ENCODE measurements around the gene SH3TC1. TPM values are rescaled to one million over a fixed set of nuclear protein-coding genes. Genes with fewer than 3 reads are reported as not detected.

Gene SH3TC1
- total RNA-seq, 2 experiments from 2014 or later: 7.8 to 8.8 TPM

DNA sequence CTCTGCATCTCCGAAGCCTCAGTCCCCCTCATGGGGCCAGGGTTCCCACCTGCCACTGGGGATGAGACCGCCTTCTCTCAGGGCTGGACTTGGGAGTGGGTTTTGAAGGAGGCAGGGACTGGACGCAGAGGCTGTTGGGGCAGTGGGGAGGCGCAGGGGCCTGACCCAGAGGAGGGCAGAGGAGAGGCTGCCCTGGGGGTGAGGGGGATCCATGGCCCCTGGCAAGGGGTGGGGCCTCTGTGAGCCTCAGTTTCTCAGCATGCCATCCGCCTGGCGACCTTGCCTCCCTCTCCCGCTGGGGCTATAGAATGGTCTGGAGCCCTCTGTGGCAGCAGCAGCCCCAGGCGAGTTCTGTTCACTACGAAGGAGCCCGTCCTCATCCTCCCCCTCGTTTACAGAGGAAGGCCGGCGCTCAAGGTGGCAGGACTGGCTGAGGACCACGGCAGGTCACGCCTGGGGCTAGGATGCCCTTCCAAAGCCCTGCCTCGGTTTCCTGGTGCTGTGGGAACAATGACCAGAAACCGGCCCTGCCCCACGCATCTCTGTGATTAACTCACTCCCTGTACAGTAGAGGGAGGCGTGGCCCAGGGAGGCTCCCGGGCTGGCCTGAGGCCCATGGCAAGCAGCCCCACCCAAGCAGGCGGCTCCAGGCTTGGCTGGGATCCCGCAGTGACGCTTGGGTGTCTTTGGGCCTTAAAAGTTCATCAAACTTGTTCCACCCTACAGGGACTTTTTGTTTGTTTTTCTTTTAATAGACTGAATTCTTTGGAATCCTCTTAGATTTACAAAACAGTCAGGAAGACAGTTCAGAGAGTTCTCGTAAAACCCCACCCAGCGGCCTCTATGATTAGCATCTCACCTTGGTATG is 16.0 kb upstream of the SH3TC1 start:
- Mint-ChIP-seq H3K36me3 (no peaks in the 10 kb centered on the region), H3K4me3 (no peak overlapping the region), H3K27me3 (no peaks in the 10 kb centered on the region), H3K9me3 (no peaks in the 10 kb centered on the region), H3K4me1 (no peaks in the 10 kb centered on the region), H3K27ac (no peak overlapping the region)
- DNase-seq: no peak

DNA sequence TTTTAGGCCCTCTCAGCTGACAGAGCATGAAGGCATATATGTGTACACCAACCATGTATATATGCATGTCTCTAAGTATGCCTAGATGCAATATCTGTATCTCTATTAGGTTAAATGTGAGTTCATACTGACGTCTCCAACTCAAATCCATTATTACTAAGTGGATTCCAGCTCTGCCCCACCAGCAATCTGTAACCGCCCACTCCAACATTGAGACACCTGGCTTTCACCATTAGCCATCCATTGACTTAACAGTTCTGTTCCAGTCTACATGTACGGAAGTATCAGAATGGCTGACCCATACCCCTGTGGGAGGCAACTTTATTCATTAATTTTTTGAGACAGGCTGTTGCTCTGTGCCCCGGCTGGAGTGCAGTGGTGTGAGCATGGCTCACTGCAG is 15.0 kb upstream of the SH3TC1 start:
- no peaks in the 10 kb centered on the region for H3K4me1 Mint-ChIP-seq

DNA sequence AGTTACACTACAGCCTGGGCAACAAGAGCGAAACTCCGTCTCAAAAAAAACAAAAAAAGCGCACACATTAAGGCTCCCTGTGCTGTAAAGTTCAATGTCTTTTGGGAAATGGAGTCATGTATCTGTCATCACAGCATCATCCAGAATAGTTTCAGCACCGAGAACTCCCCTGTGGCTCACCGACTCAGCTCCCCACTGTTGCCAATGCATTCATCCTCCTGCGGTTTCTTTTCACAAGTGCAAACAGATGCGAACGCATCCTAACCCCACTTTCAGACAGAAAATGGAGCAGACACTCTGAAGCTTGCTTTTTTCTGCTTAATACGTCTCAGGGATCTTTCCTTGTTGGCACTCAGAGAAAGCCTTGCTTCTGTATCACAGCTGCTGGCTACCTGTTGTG is 13.8 kb upstream of the SH3TC1 start:
- Mint-ChIP-seq H3K4me1 (no peaks in the 10 kb centered on the region), H3K36me3 (no peaks in the 10 kb centered on the region), H3K9me3 (no peaks in the 10 kb centered on the region), H3K4me3 (no peak overlapping the region), H3K27ac (no peak overlapping the region), H3K27me3 (no peaks in the 10 kb centered on the region)
- DNase-seq: no peak

More for the DNA sequence above, 15.0 kb upstream of the SH3TC1 start:
- Mint-ChIP-seq H3K27ac (no peak overlapping the region), H3K9me3 (no peaks in the 10 kb centered on the region), H3K27me3 (no peaks in the 10 kb centered on the region), H3K4me3 (no peak overlapping the region), H3K36me3 (no peaks in the 10 kb centered on the region)
- no peak for DNase-seq

DNA sequence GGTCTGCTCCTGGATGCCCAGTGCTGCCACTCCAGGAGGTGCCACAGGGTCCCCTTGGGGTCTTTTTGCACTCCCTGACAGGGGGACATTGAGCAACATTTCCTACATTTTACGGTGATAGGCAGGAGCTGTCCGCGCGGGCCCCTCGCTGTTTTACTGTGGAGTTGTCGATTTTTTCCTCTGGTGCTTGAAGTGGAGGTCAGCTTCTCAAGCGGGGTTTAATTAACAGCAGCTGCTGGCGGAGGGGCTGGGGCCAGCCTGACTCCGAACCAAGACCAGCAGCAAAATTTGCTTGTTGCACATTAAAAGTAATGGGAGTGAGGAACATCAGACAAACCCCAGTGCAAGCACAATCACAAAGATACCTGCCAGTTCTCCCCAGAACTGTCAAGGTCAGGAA is 13.2 kb upstream of the SH3TC1 start:
- Mint-ChIP-seq H3K4me3 (no peak overlapping the region), H3K36me3 (no peaks in the 10 kb centered on the region), H3K4me1 (no peaks in the 10 kb centered on the region), H3K9me3 (no peaks in the 10 kb centered on the region), H3K27me3 (no peaks in the 10 kb centered on the region), H3K27ac (no peak overlapping the region)
- DNase-seq: no peak

DNA sequence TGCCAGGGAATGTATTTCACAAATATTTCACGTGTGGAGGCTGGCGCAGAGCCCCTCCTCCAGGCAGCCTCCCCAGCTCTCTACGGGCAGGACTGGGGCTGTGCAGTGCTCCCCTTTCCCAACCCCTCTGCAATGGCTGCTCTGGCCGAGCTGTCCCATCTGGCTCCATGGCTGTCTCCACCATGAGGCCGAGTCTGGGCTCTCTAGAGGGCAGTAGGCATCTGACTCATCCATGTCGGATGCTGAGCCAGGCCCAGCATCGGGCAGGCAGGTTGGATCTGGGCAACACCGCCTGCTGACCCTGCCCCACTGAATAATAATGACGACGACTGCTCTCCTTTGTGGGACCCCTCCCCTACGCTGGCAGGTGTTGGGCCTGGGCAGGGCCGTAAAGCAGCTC is 11.0 kb upstream of the SH3TC1 start:
- Mint-ChIP-seq H3K27ac (no peak overlapping the region), H3K4me1 (peaks cover 2% of the 10 kb centered on the region), H3K27me3 (no peaks in the 10 kb centered on the region)

DNA sequence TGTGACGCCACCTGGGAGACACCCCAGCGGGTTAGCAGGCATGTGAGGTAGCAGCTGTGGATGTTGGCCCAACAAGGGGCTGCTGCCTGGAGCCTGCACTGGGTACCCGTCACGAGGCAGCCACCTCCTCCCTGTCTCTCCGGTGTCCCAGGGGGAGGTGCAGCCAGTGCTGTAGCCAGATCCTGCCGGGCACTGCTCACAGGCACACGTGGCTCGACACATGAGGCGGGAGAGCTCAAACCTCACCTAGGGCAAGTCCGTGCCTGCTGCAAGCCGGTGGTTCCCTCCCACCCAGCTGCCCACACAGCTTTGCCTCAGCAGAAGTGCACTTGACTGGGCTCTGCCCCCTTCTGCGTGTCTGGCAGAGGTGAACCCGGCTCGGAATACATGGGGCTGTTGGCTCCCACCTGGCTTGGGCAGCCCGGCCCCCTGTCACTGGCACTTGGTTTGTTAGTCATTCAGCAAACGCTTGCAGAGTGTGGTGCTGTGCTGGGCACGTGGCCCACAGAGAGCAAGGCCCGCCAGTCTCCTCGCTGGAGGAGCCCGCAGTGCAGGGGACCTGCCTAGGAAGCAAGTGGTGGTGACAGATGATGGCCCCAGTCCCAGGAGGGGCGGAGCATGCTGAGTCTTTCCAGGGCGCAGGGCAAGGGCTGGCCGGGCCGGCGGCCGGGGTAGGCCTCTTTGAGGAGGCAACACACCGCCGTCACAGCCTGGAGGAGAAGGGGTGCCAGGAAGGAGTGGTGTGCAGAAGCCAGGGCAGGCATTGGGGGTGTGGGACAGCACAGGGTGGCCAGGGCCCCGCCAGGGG is 10.1 kb upstream of the SH3TC1 start:
- DNase-seq: no peak
- Mint-ChIP-seq H3K4me3 (no peak overlapping the region), H3K4me1 (peaks cover 3% of the 10 kb centered on the region), H3K27ac (no peak overlapping the region), H3K9me3 (no peaks in the 10 kb centered on the region), H3K36me3 (no peaks in the 10 kb centered on the region), H3K27me3 (no peaks in the 10 kb centered on the region)

More for the DNA sequence above, 11.0 kb upstream of the SH3TC1 start:
- Mint-ChIP-seq H3K9me3 (no peaks in the 10 kb centered on the region), H3K4me3 (no peak overlapping the region), H3K36me3 (no peaks in the 10 kb centered on the region)
- DNase-seq: no peak

DNA sequence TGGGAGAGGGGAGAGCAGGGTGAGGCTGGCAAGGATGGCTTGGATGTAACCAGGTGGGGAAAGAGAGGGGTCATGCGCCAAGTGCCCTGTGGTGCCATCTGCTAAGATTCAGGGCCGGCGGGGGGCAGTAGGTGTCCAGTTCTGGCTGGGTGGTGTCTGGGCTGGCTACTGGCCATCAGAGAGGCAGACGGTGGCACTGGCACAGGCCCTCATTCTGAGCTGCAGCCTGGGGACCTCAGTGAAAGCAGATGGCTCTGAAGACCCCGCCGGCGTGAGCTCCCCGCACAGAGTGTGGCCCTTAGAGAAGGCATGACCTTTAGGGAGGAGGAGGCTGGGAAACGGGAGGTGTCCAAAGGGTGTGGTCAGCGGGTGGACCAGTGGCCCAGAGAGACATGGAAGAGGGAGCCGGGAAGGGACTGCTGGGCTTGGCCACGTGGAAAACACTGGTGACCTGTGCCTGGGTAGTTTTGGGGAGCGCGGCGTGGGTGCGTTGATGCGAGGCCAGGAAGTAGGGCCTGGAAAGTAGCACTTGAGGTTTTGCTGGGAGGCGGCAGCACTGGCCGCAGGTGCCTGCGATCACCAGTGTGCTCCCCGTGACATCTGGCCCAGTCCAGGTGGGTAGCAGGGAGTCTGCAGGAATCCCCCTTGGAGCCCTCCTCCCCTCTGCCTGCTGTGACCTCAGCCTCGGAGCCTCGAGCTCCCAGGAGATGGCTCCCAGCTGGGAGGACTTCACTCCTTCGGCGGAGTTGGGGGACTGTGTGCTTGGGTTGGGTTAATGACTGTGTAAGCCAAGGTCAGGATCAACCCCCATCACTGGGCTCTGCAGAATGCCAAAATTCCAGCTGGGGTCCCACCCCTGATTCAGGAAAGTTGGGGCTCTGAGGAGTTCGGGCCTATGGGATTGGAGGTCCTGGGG is 9.3 kb upstream of the SH3TC1 start:
- Mint-ChIP-seq H3K9me3 (no peaks in the 10 kb centered on the region), H3K36me3 (no peaks in the 10 kb centered on the region), H3K27me3 (no peaks in the 10 kb centered on the region), H3K4me3 (no peak overlapping the region), H3K27ac (no peak overlapping the region), H3K4me1 (peaks cover 3% of the 10 kb centered on the region)
- no peak for DNase-seq

DNA sequence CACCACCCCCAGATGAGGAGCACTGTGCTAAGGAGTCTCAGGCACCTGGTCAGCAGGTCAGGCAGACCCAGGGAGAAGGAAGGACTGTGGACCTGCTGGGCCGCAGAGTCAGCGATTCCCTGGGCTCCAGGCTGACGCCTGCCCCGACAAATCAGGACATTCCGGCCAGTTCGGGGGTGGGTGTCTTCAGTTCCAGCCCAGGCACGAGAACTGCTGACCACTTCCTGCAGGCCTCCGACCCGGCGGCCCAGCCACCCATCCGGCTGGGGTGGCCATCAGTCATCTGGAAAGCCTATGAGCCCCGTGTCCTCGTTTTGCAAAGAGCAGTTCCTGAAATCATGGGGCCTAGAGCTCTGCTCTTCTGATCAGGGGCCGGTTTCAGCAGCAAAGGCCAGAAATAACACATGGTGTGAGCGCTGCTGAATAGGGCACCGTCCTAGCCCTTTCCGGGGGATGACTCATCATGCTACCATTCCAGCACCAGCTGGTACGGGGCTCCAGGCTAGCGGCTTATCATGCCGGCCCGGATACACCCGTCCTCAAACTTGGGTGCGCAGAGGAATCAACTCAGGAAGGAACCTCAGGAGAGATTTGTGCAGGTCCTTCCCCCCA is 7.8 kb upstream of the SH3TC1 start:
- H3K36me3 Mint-ChIP-seq: no peaks in the 10 kb centered on the region

DNA sequence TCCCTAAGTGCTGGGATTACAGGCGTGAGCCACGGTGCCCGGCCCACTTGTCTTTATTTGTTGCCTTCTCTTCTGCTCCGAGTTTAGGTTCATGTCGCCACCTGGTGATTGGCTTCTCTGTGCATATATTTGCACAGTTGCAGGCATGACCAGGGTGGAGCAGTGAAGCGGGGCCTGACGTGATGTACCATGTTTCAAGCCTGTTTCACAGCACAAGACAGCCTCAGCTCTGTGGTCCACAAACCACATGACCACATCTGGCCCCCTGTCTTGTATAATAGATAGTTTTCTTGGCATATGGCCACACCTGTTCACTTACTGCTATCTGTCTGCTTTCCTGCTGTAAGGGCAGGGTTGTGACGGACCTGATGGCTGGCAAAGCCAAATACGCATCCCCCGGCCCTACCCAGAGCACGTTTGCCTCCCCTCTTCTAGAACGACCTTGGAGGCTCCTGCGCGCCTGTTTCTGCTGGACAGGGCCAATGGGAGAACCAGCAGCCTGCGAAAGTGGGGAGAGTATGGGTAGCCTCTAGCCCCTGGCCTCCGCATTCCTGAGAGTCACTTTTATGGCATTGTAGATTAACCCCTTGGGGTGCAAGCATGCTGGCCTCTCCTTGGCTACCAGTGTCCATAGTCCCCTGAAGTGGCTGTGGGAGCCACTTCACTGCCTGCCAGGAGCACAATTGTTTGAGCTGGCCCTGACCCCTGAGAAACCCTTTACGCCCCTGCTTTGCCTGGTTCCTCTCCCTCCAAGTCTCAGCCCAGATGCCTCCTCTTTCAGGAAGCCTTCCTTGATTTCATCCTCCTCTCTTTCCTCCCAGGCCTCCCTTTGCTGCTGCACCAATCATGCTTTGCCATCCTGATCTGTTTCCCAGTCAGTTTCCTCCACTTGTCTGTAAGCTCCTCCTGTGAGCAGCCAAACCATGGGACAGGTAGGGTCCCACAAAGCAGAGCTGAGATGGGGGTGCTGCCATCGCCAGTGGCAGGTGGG is 6.0 kb upstream of the SH3TC1 start:
- Mint-ChIP-seq H3K27ac (no peak overlapping the region), H3K4me3 (no peak overlapping the region), H3K36me3 (no peaks in the 10 kb centered on the region), H3K27me3 (no peaks in the 10 kb centered on the region), H3K4me1 (peaks cover 3% of the 10 kb centered on the region), H3K9me3 (no peaks in the 10 kb centered on the region)
- DNase-seq: no peak

More for the DNA sequence above, 7.8 kb upstream of the SH3TC1 start:
- no peak for DNase-seq
- Mint-ChIP-seq H3K4me3 (no peak overlapping the region), H3K27me3 (no peaks in the 10 kb centered on the region), H3K9me3 (no peaks in the 10 kb centered on the region), H3K4me1 (peaks cover 3% of the 10 kb centered on the region), H3K27ac (no peak overlapping the region)

DNA sequence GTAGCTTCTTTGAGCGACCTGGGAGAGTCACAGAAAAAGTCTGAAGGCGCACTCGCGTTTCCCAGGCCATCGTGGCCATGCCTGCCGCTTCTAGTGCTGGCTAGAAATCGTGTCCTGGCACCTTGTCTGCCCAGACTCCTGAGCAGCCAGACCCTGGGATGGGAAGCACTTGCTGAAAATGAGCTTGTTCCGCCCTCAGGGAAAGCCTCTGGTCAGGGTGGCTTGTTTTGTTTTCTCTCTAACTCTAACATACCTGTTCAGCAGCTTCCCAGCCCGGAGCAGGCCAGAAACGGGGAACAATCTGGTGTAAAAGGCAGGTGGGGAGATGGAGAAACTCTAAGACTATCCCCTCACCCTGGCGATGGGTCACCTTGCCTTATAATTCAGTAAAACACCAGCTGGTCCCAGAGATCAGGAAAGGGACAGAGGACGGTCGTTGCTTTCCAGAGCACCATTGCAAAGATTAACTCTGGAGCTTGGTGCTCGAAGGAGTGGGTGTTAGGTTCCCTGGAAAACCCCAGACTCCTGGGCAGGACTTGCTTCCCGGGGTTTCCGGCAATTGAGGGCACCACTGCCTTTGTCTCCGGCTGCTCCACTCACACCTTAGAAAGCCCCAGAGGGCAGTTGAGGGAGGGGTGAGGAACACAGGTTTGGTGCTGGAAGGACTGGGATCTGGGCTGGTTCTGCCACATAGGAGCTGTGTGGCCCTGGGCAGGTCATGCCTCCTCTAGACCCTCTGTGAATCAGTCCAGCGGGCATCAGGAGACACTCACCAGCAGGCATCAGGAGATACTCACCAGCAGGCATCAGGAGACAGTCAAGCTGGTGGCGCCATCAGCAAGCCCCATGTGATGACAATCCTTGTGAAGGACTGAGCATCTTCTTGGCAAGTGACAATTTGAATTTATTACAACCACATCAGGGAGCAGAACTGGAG is 4.5 kb upstream of the SH3TC1 start:
- DNase-seq: no peak
- Mint-ChIP-seq H3K9me3 (no peaks in the 10 kb centered on the region), H3K4me3 (no peak overlapping the region), H3K4me1 (peaks cover 14% of the 10 kb centered on the region), H3K36me3 (no peaks in the 10 kb centered on the region), H3K27me3 (no peaks in the 10 kb centered on the region), H3K27ac (no peak overlapping the region)

DNA sequence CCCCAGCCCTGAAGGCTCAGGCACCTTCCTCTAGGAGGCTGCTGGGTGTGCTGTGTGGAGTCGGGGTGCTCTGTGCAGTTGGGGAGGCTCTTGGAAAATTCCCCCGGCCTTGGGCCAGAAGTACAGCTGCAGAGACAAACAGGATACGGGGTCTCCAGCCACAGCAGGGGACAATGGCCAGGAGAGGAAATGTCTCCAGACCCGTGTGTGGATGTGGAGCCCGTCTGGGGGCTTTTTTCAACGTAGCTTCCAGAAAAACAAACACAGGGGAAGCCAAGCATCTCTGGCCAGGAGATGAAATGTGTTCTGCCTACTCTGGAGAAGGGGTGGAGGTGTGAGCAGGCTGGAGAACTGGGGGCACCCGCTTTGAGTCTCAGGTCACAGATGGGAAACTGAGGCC is 3.7 kb upstream of the SH3TC1 start:
- Mint-ChIP-seq H3K27ac (no peak overlapping the region), H3K36me3 (no peaks in the 10 kb centered on the region), H3K27me3 (no peaks in the 10 kb centered on the region), H3K4me3 (no peak overlapping the region), H3K9me3 (no peaks in the 10 kb centered on the region), H3K4me1 (peaks cover 19% of the 10 kb centered on the region)
- no peak for DNase-seq

DNA sequence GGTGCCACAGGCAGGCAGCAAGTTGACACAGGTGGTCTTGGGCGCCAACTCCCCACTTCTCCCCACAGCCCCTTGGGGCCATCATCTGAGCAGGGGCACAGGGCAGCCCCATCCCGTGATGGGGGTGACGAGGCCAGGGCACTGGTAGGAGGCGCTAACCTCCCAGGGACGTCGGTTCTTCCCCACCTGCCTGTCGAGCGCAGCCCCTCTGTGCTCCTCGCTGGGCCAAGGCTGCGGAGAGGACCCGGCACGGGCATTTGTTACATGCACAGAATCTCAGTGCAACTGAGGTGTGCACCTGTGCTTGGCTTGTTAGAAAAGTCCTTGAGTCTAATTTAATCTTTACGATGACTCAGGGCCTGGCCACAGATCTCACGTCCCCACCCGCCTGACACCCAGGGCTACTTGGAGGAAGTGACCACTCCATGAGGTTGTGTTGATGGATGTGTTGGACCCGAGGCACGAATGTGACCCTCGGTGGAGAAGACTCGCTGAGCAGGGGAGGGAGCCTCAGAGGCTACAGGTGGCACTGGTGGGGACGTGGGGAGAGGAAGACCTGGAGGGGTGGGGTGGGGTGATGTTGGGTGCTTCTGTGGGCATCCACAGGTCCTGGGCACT is 3.1 kb upstream of the SH3TC1 start:
- DNase-seq: no peak
- Mint-ChIP-seq H3K27ac (no peak overlapping the region), H3K4me1 (peaks cover 23% of the 10 kb centered on the region), H3K9me3 (no peaks in the 10 kb centered on the region), H3K27me3 (no peaks in the 10 kb centered on the region), H3K4me3 (no peak overlapping the region), H3K36me3 (no peaks in the 10 kb centered on the region)

All from activated naive CD8-positive, alpha-beta T cell treated with anti-CD3 and anti-CD28 coated beads for 36 hours (primary cell).